Osteocyte (in vitro differentiated cells): Measurements from ENCODE around the gene CCDC167. TPM values are rescaled to one million over a fixed set of nuclear protein-coding genes. Genes with fewer than 3 reads are reported as not detected.
A peak's percentile ranks its signal among the peaks of the same experiment; 100 is the strongest.

Experiments
- DNase-seq: peaks from one replicate; pipeline ENCODE4 v3.0.0; 2021; ENCODE audit warnings: mixed read lengths; ENCODE audit not compliant: unreplicated experiment; ENCODE audit errors: extremely low spot score
- H3K27ac Mint-ChIP-seq: one replicate; pipeline ENCODE4 v1.8.0; 2021; ENCODE audit warnings: mild to moderate bottlenecking, mixed read lengths; ENCODE audit not compliant: unreplicated experiment
- H3K27me3 Mint-ChIP-seq: one replicate; pipeline ENCODE4 v1.8.0; 2021; ENCODE audit warnings: mixed read lengths; ENCODE audit not compliant: unreplicated experiment
- H3K36me3 Mint-ChIP-seq: one replicate; pipeline ENCODE4 v1.8.0; 2021; ENCODE audit warnings: mixed read lengths; ENCODE audit not compliant: unreplicated experiment
- H3K4me1 Mint-ChIP-seq: one replicate; pipeline ENCODE4 v1.8.0; 2021; ENCODE audit warnings: mixed read lengths; ENCODE audit not compliant: unreplicated experiment
- H3K4me3 Mint-ChIP-seq: one replicate; pipeline ENCODE4 v1.8.0; 2021; ENCODE audit warnings: mild to moderate bottlenecking, moderate library complexity, mixed read lengths; ENCODE audit not compliant: unreplicated experiment
- H3K9me3 Mint-ChIP-seq: one replicate; pipeline ENCODE4 v1.8.0; 2021; ENCODE audit warnings: mixed read lengths; ENCODE audit not compliant: unreplicated experiment
- CTCF ChIP-seq: fragments of 200-600 bp; sonication (generic); IDR thresholded peaks from 2 replicates; pipeline ENCODE4 v1.5.0; 2021; ENCODE audit warnings: antibody characterized with exemption, mild to moderate bottlenecking, moderate library complexity
- total RNA-seq: library from RNA; stranded (reverse); gene quantifications from 2 replicates; pipeline ENCODE4 v1.2.1, GENCODE V29; 2021

Gene CCDC167
- total RNA-seq, 1 donor from 2014 or later, result 23.0 TPM

DNA sequence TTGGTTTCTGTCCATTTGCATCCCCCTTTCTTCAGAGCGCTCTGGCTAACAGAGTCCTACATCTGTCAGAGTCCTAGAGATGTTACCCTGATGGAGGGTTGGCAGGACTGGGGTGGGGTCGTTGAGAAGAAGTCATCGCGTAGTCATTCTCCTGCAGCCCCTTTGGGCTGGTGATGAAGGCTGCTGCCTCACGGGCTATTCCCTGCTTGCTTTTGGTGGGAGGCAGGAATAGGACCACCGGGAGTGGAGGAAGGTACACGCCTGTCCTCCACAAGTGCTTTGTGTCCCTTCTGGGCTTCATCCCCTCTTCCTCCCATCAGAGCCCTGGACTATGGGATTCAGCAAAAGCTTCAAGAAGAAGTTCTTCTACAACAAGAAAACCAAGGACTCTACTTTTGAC lies 20.9 kb downstream of the CCDC167 start:
- Mint-ChIP-seq H3K27me3 (no peaks in the 10 kb centered on the region), H3K4me1 (peaks cover 11% of the 10 kb centered on the region), H3K36me3 (peaks cover 39% of the 10 kb centered on the region), H3K4me3 (no peak overlapping the region), H3K27ac (no peak overlapping the region), H3K9me3 (no peaks in the 10 kb centered on the region)
- TF ChIP-seq CTCF, result no peak
- no peak for DNase-seq

DNA sequence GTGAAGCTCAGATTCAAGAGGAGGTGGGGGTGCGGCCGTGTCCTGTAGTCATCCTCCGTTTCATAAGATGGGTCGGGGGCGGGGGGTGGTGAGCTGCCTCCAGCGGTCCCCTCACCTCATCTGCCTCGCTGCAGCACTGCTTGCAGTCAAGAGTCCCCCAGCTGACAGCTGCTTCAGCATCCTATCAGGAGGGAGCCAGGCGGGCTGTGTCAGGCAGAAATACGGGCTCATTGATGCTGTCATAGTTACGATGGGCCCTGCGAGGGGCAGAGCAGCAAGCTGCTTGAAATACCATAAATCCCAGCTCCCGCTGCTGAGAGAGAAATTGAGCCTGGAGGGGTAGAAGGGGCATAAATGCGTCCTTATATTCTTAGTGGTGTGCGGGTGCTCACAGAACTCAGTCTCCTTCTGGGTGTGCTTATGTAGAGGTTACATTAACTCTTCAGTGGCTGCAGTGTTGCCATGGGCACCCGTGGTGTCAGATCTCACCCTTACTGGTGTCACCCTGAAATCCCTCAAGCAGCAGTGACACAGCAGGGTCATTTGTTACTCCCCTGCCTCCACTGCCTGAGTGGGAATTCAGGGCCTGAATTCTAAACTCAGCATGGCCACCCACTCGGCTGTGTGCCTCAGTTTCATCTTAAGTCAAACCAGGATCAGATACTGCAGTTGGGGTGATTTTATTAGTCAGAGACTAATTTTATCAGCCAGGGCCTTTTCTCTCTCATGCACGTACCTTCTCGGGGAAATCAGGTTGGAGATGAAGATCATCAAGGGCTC lies 21.8 kb downstream of the CCDC167 start:
- no peaks in the 10 kb centered on the region for H3K27me3 Mint-ChIP-seq
- no peaks in the 10 kb centered on the region for H3K9me3 Mint-ChIP-seq
- H3K4me3 Mint-ChIP-seq, result no peak overlapping the region
- no peak overlapping the region for H3K27ac Mint-ChIP-seq
- peaks cover 21% of the 10 kb centered on the region for H3K4me1 Mint-ChIP-seq
- TF ChIP-seq CTCF, result no peak
- H3K36me3 Mint-ChIP-seq, result peaks cover 39% of the 10 kb centered on the region
- DNase-seq, result no peak

GRCh38 chr6:37477191-37477590 lies 22.5 kb downstream of the CCDC167 start:
- Mint-ChIP-seq H3K36me3 (peaks cover 36% of the 10 kb centered on the region), H3K9me3 (no peaks in the 10 kb centered on the region), H3K4me1 (peaks cover 26% of the 10 kb centered on the region), H3K4me3 (no peak overlapping the region), H3K27me3 (no peaks in the 10 kb centered on the region), H3K27ac (no peak overlapping the region)
- DNase-seq, result no peak
- no peak for TF ChIP-seq CTCF

DNA sequence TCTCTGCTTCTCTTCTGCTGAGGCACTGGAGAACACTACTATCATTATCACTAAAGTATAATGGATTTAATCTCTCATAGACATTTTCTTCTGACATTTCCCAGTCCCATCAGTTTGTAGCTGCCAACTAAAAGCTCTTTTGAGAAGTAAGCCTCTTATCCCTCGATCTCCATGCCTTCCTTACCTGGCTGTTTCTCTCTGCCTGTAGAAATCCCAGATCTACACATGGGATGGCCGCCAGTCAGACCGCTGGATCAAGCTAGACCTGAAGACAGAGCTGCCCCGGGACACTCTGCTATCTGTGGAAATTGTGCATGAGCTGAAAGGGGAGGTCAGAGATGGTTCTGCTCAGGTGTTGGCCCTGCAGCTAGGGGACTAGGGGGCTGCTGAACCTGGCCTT lies 25.4 kb downstream of the CCDC167 start:
- peak overlapping the region; percentile 24 for H3K27ac Mint-ChIP-seq
- H3K9me3 Mint-ChIP-seq, result no peaks in the 10 kb centered on the region

More for the DNA sequence above, 25.4 kb downstream of the CCDC167 start:
- H3K27me3 Mint-ChIP-seq, result no peaks in the 10 kb centered on the region
- H3K4me3 Mint-ChIP-seq, result no peak overlapping the region
- TF ChIP-seq CTCF, result no peak
- peaks cover 53% of the 10 kb centered on the region for H3K36me3 Mint-ChIP-seq
- no peak for DNase-seq
- peaks cover 24% of the 10 kb centered on the region for H3K4me1 Mint-ChIP-seq
